Tibial nerve (tissue), 4 donors: ENCODE data around the gene FRAS1.

Experiments
- EP300 ChIP-seq, 2 donors: sonication (generic); formaldehyde crosslinking; IDR thresholded peaks; one replicate each; pipeline ENCODE4 v1.6.1; 2017; ENCODE audit warnings: antibody characterized with exemption in 2 of 2, mild to moderate bottlenecking in 1 of 2
- POLR2A ChIP-seq, 2 donors: fragments of 450-650 bp; IDR thresholded peaks; one replicate each; pipeline ENCODE4 v1.6.1; 2017; ENCODE audit warnings: antibody characterized with exemption in 2 of 2, mild to moderate bottlenecking in 2 of 2, moderate library complexity in 2 of 2
- TF ChIP-seq, protein P1 (sequence below), 5 experiments: fragments of 200-600 bp in 3 of 5; fragments of 450-650 bp in 2 of 5; sonication (generic) in 3 of 5; IDR thresholded peaks; one replicate each; pipeline ENCODE4 v1.5.1; 2016 to 2019; ENCODE audit warnings: antibody characterized with exemption in 5 of 5, mild to moderate bottlenecking in 3 of 5, moderate library complexity in 2 of 5

DNA sequence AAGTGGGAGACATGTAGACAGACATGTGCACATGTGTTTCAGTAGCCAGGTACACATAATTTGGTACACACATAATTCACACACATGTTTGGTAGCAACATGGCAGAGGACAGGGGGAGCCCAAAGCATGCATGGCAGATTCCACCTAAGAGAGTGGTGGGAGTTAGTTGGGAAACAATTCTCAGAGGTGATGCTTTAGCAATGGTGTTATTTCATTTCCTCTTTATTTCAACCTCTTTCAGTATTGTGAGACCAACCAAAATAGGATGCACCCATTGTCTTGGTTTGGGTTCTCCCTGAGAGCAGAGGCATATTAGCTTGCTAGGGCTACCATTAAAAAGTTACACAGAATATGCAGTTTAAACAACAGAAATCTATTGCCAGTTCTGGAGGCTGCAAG, 402.2 kb downstream of the FRAS1 start:
- TF ChIP-seq, protein P1, sequence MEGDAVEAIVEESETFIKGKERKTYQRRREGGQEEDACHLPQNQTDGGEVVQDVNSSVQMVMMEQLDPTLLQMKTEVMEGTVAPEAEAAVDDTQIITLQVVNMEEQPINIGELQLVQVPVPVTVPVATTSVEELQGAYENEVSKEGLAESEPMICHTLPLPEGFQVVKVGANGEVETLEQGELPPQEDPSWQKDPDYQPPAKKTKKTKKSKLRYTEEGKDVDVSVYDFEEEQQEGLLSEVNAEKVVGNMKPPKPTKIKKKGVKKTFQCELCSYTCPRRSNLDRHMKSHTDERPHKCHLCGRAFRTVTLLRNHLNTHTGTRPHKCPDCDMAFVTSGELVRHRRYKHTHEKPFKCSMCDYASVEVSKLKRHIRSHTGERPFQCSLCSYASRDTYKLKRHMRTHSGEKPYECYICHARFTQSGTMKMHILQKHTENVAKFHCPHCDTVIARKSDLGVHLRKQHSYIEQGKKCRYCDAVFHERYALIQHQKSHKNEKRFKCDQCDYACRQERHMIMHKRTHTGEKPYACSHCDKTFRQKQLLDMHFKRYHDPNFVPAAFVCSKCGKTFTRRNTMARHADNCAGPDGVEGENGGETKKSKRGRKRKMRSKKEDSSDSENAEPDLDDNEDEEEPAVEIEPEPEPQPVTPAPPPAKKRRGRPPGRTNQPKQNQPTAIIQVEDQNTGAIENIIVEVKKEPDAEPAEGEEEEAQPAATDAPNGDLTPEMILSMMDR (IDR thresholded peaks at IDR 0.05): no peak
- no peak for TF ChIP-seq EP300 (IDR thresholded peaks at IDR 0.05)
- TF ChIP-seq POLR2A (IDR thresholded peaks at IDR 0.05): no peak
